CD4-positive, alpha-beta T cell (primary cell): ENCODE results near the gene PLEKHH2. TPM values are rescaled to one million over a fixed set of nuclear protein-coding genes. Genes with fewer than 3 reads are reported as not detected.

Experiments used
- ATAC-seq: fragments of 200-7000 bp; cut with Tn5 transposase; one replicate; pipeline ENCODE4 v1.10.0; 2022; ENCODE audit warnings: mild to moderate bottlenecking; ENCODE audit not compliant: poor library complexity
- CTCF ChIA-PET: fragments of 350-600 bp; sonication (Branson Sonifier 250); formaldehyde crosslinking; loops from one replicate; lab custom pipeline; 2021; ENCODE audit warnings: antibody characterized with exemption, inconsistent platforms; lab: Charles Lee
- POLR2A ChIA-PET: fragments of 350-600 bp; sonication (Branson Sonifier 250); formaldehyde crosslinking; loops from one replicate; lab custom pipeline; 2021; ENCODE audit warnings: antibody characterized with exemption, inconsistent platforms; lab: Charles Lee
- DNase-seq, 14 experiments: peaks; one replicate each; pipeline ENCODE4 v3.0.0-alpha.2; 2013 to 2020; ENCODE audit warnings: mixed read lengths in 2 of 14
- H3K27ac ChIP-seq, 2 donors: one replicate each; pipeline versions ENCODE4 v1.5.1 to v1.7.0; 2013; ENCODE audit warnings: low read length in 2 of 2, low read depth in 1 of 2, mild to moderate bottlenecking in 1 of 2
- H3K27me3 ChIP-seq, 2 experiments: 1 replicate in 1 of 2; 2 replicates in 1 of 2; pipeline versions ENCODE4 v1.6.1 to v1.7.0; 2013; ENCODE audit warnings: low read length in 2 of 2, control low read depth in 1 of 2, mild to moderate bottlenecking in 1 of 2, moderate library complexity in 1 of 2; ENCODE audit not compliant: insufficient read depth in 2 of 2, control insufficient read depth in 1 of 2
- H3K36me3 ChIP-seq: one replicate; pipeline ENCODE4 v1.6.1; 2013; ENCODE audit warnings: low read length, control low read depth; ENCODE audit not compliant: insufficient read depth
- H3K4me1 ChIP-seq: one replicate; pipeline ENCODE4 v1.6.1; 2013; ENCODE audit warnings: low read length, control low read depth; ENCODE audit not compliant: insufficient read depth
- H3K4me3 ChIP-seq: one replicate; pipeline ENCODE4 v1.5.1; 2013; ENCODE audit warnings: mild to moderate bottlenecking, low read length, moderate library complexity
- H3K9me3 ChIP-seq, 2 experiments: 1 replicate in 1 of 2; 2 replicates in 1 of 2; pipeline versions ENCODE4 v1.6.1 to v1.7.0; 2013; ENCODE audit warnings: low read length in 2 of 2, mild to moderate bottlenecking in 2 of 2, control low read depth in 1 of 2, moderate library complexity in 1 of 2; ENCODE audit not compliant: control insufficient read depth in 1 of 2, insufficient read depth in 1 of 2
- H3K27ac Mint-ChIP-seq: one replicate; pipeline ENCODE4 v1.8.0; 2020; ENCODE audit warnings: mixed read lengths
- H3K27me3 Mint-ChIP-seq: one replicate; pipeline ENCODE4 v1.8.0; 2021; ENCODE audit warnings: mixed read lengths
- H3K36me3 Mint-ChIP-seq: one replicate; pipeline ENCODE4 v1.8.0; 2021; ENCODE audit warnings: low read depth, mixed read lengths
- H3K4me1 Mint-ChIP-seq: one replicate; pipeline ENCODE4 v1.8.0; 2021; ENCODE audit warnings: low read depth, mixed read lengths
- H3K4me3 Mint-ChIP-seq: one replicate; pipeline ENCODE4 v1.8.0; 2020; ENCODE audit warnings: mild to moderate bottlenecking, mixed read lengths
- H3K9me3 Mint-ChIP-seq: one replicate; pipeline ENCODE4 v1.8.0; 2020; ENCODE audit warnings: mixed read lengths
- CTCF ChIP-seq: fragments of 200-600 bp; IDR thresholded peaks from one replicate; pipeline ENCODE4 v1.8.0; 2022; ENCODE audit warnings: antibody characterized with exemption, mild to moderate bottlenecking
- intact Hi-C, 2 experiments: fragments of 100-400 bp; cut with DNase I in 1 of 2; cut with micrococcal nuclease in 1 of 2; formaldehyde crosslinking; loops; one replicate each; pipeline versions ENCODE4 v1.15.1 to v1.9.0; 2023 to 2025; cut with DNase I, micrococcal nuclease
- total RNA-seq, 174 experiments: library from RNA in 2 of 174; stranded (reverse) in 2 of 174; gene quantifications; one replicate each; pipeline ENCODE4 v1.2.3 and lab custom pipeline; 2021 to 2026

PLEKHH2 gene
- total RNA-seq, 2 experiments from 2014 or later, result 1.6 to 2.7 TPM

- Mint-ChIP-seq H3K4me1 (peaks cover 12% of the 10 kb centered on the region), H3K9me3 (no peaks in the 10 kb centered on the region), H3K27me3 (peaks cover 5% of the 10 kb centered on the region), H3K36me3 (peaks cover 6% of the 10 kb centered on the region), H3K27ac (peak overlapping the region; percentile 19), H3K4me3 (peak overlapping the region; percentile 86)
- Histone ChIP-seq H3K27ac (no peak overlapping the region), H3K9me3 (no peaks in the 10 kb centered on the region), H3K4me3 (peak overlapping the region; percentile 89), H3K36me3 (no peaks in the 10 kb centered on the region), H3K27me3 (no peaks in the 10 kb centered on the region), H3K4me1 (peaks cover 11% of the 10 kb centered on the region)
- DNase-seq (no peak), ATAC-seq (no peak)
- intact Hi-C loops, result loop anchor here in 1 of 2 experiments (5.0 to 10.0 kb wide), 3 partner anchors 180 to 590 kb away; partner anchors contain the start of genes CAMKMT, LRPPRC, PREPL and THADA
- POLR2A ChIA-PET, result no interaction called here
- CTCF ChIA-PET, result no interaction called here
- TF ChIP-seq CTCF, result no peak
These were observed 137.6 kb downstream of the PLEKHH2 start for GRCh38 chr2:43774617-43775016.

- Histone ChIP-seq H3K9me3 (no peaks in the 10 kb centered on the region), H3K36me3 (no peaks in the 10 kb centered on the region), H3K27me3 (no peaks in the 10 kb centered on the region), H3K27ac (no peak overlapping the region), H3K4me1 (peaks cover 11% of the 10 kb centered on the region), H3K4me3 (no peak overlapping the region)
- intact Hi-C loops, result loop anchor here in 1 of 2 experiments (10.0 kb wide), 2 partner anchors 182 to 588 kb away; partner anchors contain the start of genes CAMKMT, PREPL and THADA
- Mint-ChIP-seq H3K36me3 (peaks cover 6% of the 10 kb centered on the region), H3K27me3 (no peaks in the 10 kb centered on the region), H3K4me3 (peak overlapping the region; percentile 21), H3K4me1 (peaks cover 12% of the 10 kb centered on the region), H3K9me3 (no peaks in the 10 kb centered on the region), H3K27ac (no peak overlapping the region)
- ATAC-seq, result no peak
- ChIA-PET CTCF (no interaction called here), POLR2A (no interaction called here)
- DNase-seq, result no peak
- TF ChIP-seq CTCF, result no peak
These were observed 139.3 kb downstream of the PLEKHH2 start for GRCh38 chr2:43776324-43776723.

- ATAC-seq, result no peak
- Mint-ChIP-seq H3K9me3 (no peaks in the 10 kb centered on the region), H3K27me3 (no peaks in the 10 kb centered on the region), H3K4me1 (peaks cover 12% of the 10 kb centered on the region), H3K27ac (no peak overlapping the region), H3K4me3 (no peak overlapping the region), H3K36me3 (peaks cover 10% of the 10 kb centered on the region)
- H3K27ac ChIP-seq, result no peak overlapping the region
- intact Hi-C loops, result loop anchor here in 1 of 2 experiments (10.0 kb wide), 2 partner anchors 183 to 587 kb away; partner anchors contain the start of genes CAMKMT, PREPL and THADA
- POLR2A ChIA-PET, result no interaction called here
- H3K4me3 ChIP-seq, result no peak overlapping the region
- H3K9me3 ChIP-seq, result no peaks in the 10 kb centered on the region
- H3K36me3 ChIP-seq, result no peaks in the 10 kb centered on the region
- TF ChIP-seq CTCF, result no peak
- DNase-seq, result no peak
- CTCF ChIA-PET, result no interaction called here
- no peaks in the 10 kb centered on the region for H3K27me3 ChIP-seq
- peaks cover 11% of the 10 kb centered on the region for H3K4me1 ChIP-seq
These were observed 140.4 kb downstream of the PLEKHH2 start for GRCh38 chr2:43777306-43777926.
